Caco-2 (cell line): ENCODE data around the gene LRRC36. TPM values are rescaled to one million over a fixed set of nuclear protein-coding genes. Genes with fewer than 3 reads are reported as not detected.

Experiments used
- BruUV-seq: library from RNA; stranded (reverse); fragments of 400-500 nt; replicated peaks from 2 replicates; lab custom pipeline; 2021; lab: Mats Ljungman, UMichigan
- CTCF ChIA-PET: fragments of 300-600 bp; sonication (Branson Sonifier 250); formaldehyde crosslinking; loops from one replicate; lab custom pipeline; 2022; ENCODE audit warnings: antibody characterized with exemption; lab: Charles Lee
- POLR2A ChIA-PET: fragments of 300-600 bp; sonication (Branson Sonifier 250); formaldehyde crosslinking; loops from one replicate; lab custom pipeline; 2022; ENCODE audit warnings: antibody characterized with exemption; lab: Charles Lee
- DNase-seq, 2 experiments: peaks; one replicate each; pipeline versions ENCODE4 v3.0.0 to v3.0.0-alpha.2; 2020 to 2022
- H3K27me3 ChIP-seq: replicated peaks from 2 replicates; pipeline ENCODE4 v1.6.0; 2011; ENCODE audit warnings: low read length; ENCODE audit not compliant: control insufficient read depth, insufficient read depth
- H3K36me3 ChIP-seq: 2 replicates; pipeline ENCODE4 v1.5.1; 2011; ENCODE audit warnings: low read length; ENCODE audit not compliant: control insufficient read depth, insufficient read depth
- H3K4me1 ChIP-seq: fragments of 250-450 bp; sonication (Bioruptor Pico); 2 replicates; pipeline ENCODE4 v1.5.1; 2020; ENCODE audit warnings: mild to moderate bottlenecking
- H3K4me3 ChIP-seq: 2 replicates; pipeline ENCODE4 v1.5.1; 2011; ENCODE audit warnings: low read depth, mild to moderate bottlenecking, control low read depth, low read length
- H3K9me3 ChIP-seq: fragments of 250-450 bp; sonication (Bioruptor Pico); 2 replicates; pipeline ENCODE4 v1.5.1; 2020; ENCODE audit warnings: mild to moderate bottlenecking, moderate library complexity
- H3K27ac Mint-ChIP-seq: one replicate; pipeline ENCODE4 v1.8.0; 2022; ENCODE audit warnings: mixed read lengths; ENCODE audit not compliant: unreplicated experiment
- H3K27me3 Mint-ChIP-seq: one replicate; pipeline ENCODE4 v1.8.0; 2022; ENCODE audit warnings: mixed read lengths; ENCODE audit not compliant: insufficient read depth, unreplicated experiment
- H3K36me3 Mint-ChIP-seq: one replicate; pipeline ENCODE4 v1.8.0; 2022; ENCODE audit warnings: mild to moderate bottlenecking, mixed read lengths; ENCODE audit not compliant: insufficient read depth, unreplicated experiment
- H3K4me1 Mint-ChIP-seq: one replicate; pipeline ENCODE4 v1.8.0; 2022; ENCODE audit warnings: low read depth, mixed read lengths; ENCODE audit not compliant: unreplicated experiment
- H3K4me3 Mint-ChIP-seq: one replicate; pipeline ENCODE4 v1.8.0; 2022; ENCODE audit warnings: mild to moderate bottlenecking, moderate library complexity, mixed read lengths; ENCODE audit not compliant: unreplicated experiment
- H3K9me3 Mint-ChIP-seq: one replicate; pipeline ENCODE4 v1.8.0; 2022; ENCODE audit warnings: mixed read lengths; ENCODE audit not compliant: unreplicated experiment
- intact Hi-C: fragments of 100-400 bp; cut with micrococcal nuclease; formaldehyde crosslinking; loops from one replicate; pipeline ENCODE4 v1.10.0; 2022; ENCODE audit not compliant: unreplicated experiment
- total RNA-seq: library from RNA; stranded (reverse); gene quantifications from 2 replicates; pipeline ENCODE4 v1.2.3, GENCODE V29; 2022
- TF ChIP-seq, protein P1 (sequence below), 2 experiments: fragments of 200-600 bp in 1 of 2; IDR thresholded peaks; 1 replicate in 1 of 2; 2 replicates in 1 of 2; pipeline versions ENCODE4 v1.5.1 to v1.8.0; 2011 to 2022; ENCODE audit warnings: antibody characterized with exemption in 1 of 2, control low read depth in 1 of 2, inconsistent platforms in 1 of 2, low read depth in 1 of 2, low read length in 1 of 2, mild to moderate bottlenecking in 1 of 2, moderate library complexity in 1 of 2; ENCODE audit not compliant: insufficient read depth in 1 of 2, severe bottlenecking in 1 of 2, unreplicated experiment in 1 of 2

Gene LRRC36
- total RNA-seq, 1 experiment from 2014 or later = not detected

DNA sequence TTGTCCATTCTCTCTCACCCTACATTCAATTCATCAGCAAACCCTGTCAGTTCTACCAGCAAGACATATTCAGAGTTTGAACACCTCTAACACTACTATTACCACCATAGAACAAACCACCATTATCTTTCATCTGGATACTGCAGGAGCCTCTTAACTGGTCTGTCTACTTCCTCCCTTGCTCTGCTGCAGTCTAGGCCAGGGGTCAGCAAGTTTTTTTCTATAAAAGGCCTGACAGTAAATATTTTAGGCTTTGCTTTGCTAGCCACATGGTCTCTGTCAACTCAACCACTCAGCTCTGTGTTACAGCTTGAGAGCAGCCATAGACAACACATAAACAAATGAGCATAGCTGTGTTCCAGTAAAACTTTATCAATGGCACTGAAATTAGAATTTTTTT lies 13.9 kb upstream of the LRRC36 start:
- no peaks in the 10 kb centered on the region for H3K36me3 ChIP-seq
- BruUV-seq = no TSS peak
- ChIA-PET POLR2A (no interaction called here), CTCF (no interaction called here)
- intact Hi-C loops = no loop called here
- Mint-ChIP-seq H3K36me3 (no peaks in the 10 kb centered on the region), H3K27me3 (no peaks in the 10 kb centered on the region), H3K4me1 (peaks cover 8% of the 10 kb centered on the region), H3K4me3 (peak overlapping the region; percentile 0), H3K9me3 (no peaks in the 10 kb centered on the region), H3K27ac (peak overlapping the region; percentile 43)
- no peak overlapping the region for H3K4me3 ChIP-seq
- no peaks in the 10 kb centered on the region for H3K9me3 ChIP-seq
- no peaks in the 10 kb centered on the region for H3K27me3 ChIP-seq
- peaks cover 5% of the 10 kb centered on the region for H3K4me1 ChIP-seq
- DNase-seq = no peak
- TF ChIP-seq, protein P1, sequence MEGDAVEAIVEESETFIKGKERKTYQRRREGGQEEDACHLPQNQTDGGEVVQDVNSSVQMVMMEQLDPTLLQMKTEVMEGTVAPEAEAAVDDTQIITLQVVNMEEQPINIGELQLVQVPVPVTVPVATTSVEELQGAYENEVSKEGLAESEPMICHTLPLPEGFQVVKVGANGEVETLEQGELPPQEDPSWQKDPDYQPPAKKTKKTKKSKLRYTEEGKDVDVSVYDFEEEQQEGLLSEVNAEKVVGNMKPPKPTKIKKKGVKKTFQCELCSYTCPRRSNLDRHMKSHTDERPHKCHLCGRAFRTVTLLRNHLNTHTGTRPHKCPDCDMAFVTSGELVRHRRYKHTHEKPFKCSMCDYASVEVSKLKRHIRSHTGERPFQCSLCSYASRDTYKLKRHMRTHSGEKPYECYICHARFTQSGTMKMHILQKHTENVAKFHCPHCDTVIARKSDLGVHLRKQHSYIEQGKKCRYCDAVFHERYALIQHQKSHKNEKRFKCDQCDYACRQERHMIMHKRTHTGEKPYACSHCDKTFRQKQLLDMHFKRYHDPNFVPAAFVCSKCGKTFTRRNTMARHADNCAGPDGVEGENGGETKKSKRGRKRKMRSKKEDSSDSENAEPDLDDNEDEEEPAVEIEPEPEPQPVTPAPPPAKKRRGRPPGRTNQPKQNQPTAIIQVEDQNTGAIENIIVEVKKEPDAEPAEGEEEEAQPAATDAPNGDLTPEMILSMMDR (IDR thresholded peaks at IDR 0.05; ENCODE audit: insufficient read depth in 1 of 2, low read depth in 1 of 2, low read length in 1 of 2, severe bottlenecking in 1 of 2, unreplicated experiment in 1 of 2) = no peak

GRCh38 chr16:67317853-67318252 lies 8.8 kb upstream of the LRRC36 start:
- Histone ChIP-seq H3K4me1 (peaks cover 4% of the 10 kb centered on the region; the same call in 1 of the 2 replicates), H3K4me3 (no peak overlapping the region), H3K36me3 (no peaks in the 10 kb centered on the region), H3K9me3 (no peaks in the 10 kb centered on the region), H3K27me3 (0 out of 2 replicates have a peak, but pooled peaks cover 1% of the 10 kb centered on the region)
- no peaks in the 10 kb centered on the region for H3K36me3 Mint-ChIP-seq
- no peak overlapping the region for H3K4me3 Mint-ChIP-seq
- intact Hi-C loops = no loop called here
- no peaks in the 10 kb centered on the region for H3K9me3 Mint-ChIP-seq
- H3K27me3 Mint-ChIP-seq = peaks cover 11% of the 10 kb centered on the region
- ChIA-PET CTCF (interaction anchor here (0.7 to 1.1 kb wide), 2 partner anchors 9 to 300 kb away, joined by 4 to 5 read pairs; partner anchors contain the start of gene LRRC36), POLR2A (no interaction called here)
- BruUV-seq = no TSS peak
- DNase-seq = no peak
- TF ChIP-seq, protein P1 (IDR thresholded peaks at IDR 0.05; ENCODE audit: insufficient read depth in 1 of 2, low read depth in 1 of 2, low read length in 1 of 2, severe bottlenecking in 1 of 2, unreplicated experiment in 1 of 2) = no peak
- no peak overlapping the region for H3K27ac Mint-ChIP-seq
- peaks cover under 1% of the 10 kb centered on the region for H3K4me1 Mint-ChIP-seq

GRCh38 chr16:67326115-67326471 lies 522 bp upstream of the LRRC36 start:
- Histone ChIP-seq H3K9me3 (no peaks in the 10 kb centered on the region), H3K4me3 (peak overlapping the region; percentile 35), H3K27me3 (no peaks in the 10 kb centered on the region), H3K36me3 (no peaks in the 10 kb centered on the region), H3K4me1 (peaks cover 19% of the 10 kb centered on the region)
- no peak overlapping the region for H3K27ac Mint-ChIP-seq
- TF ChIP-seq, protein P1 (IDR thresholded peaks at IDR 0.05; ENCODE audit: insufficient read depth in 1 of 2, low read depth in 1 of 2, low read length in 1 of 2, severe bottlenecking in 1 of 2, unreplicated experiment in 1 of 2) = no peak
- H3K4me1 Mint-ChIP-seq = peaks cover 13% of the 10 kb centered on the region
- BruUV-seq = no TSS peak
- peaks cover 7% of the 10 kb centered on the region for H3K27me3 Mint-ChIP-seq
- no peak for DNase-seq
- ChIA-PET POLR2A (no interaction called here), CTCF (interaction anchor here (1.5 to 1.6 kb wide), 2 partner anchors 66 to 102 kb away, joined by 3 read pairs; no protein-coding TSS in a partner anchor)
- peaks cover 5% of the 10 kb centered on the region for H3K36me3 Mint-ChIP-seq
- H3K9me3 Mint-ChIP-seq = peaks cover 7% of the 10 kb centered on the region
- intact Hi-C loops = no loop called here
- peak overlapping the region; percentile 60 for H3K4me3 Mint-ChIP-seq
